HG02970 (cell line): Measurements from ENCODE around the gene ABLIM1.

Source experiments
- ATAC-seq: cut with Tn5 transposase; IDR thresholded peaks from one replicate; pipeline ENCODE4 v1.9.1; 2021; ENCODE audit warnings: mild to moderate bottlenecking, moderate library complexity, moderate number of reproducible peaks; ENCODE audit not compliant: unreplicated experiment, low FRiP score

Gene ABLIM1

DNA sequence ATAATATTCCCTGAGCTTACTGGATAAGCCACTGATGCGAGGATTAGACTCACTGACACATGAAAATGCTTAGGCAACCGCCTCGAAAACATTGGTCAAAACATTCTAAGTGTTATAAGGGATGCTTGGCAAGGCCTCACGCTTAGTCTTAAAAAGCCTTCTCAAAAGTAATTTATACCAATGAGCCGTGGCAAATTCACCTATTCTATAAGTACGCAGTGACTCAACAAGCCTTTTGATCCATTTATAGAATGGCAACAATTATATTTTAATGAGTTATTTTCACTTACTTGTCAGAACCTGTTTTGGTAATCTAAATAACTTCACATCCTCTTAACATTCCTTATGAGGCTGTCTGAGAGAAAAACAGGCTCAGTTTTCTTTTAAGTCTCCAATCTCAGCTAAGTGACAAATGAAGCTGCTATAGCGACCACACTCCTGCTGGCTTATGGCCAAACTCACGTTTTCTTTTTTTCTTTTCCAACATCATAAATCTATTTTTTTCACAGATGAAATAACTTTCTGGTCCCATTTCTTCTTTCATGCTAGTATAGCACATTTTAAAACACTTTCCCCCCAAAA lies 132.6 kb downstream of the ABLIM1 start:
- ATAC-seq: no peak

DNA sequence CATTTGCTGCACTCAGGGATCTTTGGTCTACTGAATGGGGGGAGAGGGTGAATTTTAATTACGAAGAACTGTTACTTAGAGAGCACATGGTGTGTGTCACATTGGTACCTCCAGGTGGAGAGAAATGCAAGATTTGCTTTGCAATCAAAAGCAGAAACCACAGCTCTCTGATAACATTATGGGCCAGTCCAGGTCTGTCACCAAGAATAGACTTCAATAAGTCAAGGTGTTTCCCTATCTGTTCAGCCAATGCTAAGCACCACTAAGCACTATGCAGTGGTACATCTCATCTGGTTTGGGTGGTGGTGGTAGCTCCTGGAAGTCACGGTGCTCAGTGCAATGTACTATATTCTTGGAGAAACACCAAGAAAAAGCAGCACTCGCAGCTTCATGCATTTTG lies 134.2 kb downstream of the ABLIM1 start:
- ATAC-seq: no peak

DNA sequence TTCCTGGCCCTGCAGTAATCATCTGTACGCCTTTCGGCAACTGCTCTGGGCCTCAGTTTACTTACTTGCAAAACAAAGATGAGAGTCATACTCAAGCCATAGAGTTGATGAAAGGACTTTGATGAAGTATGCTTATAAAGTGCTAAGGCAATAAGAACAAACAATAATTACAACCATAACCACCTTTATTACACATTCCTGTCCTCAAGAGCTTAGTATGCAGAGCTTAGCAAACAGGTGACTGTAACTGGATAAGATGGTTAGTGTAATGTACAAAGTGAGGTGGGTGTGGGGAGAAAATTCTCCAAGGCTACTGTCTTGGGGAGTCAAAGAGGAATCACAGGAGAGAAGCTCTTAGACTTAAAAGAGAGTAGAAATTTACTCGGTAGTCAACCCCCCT lies 136.8 kb downstream of the ABLIM1 start:
- no peak for ATAC-seq

DNA sequence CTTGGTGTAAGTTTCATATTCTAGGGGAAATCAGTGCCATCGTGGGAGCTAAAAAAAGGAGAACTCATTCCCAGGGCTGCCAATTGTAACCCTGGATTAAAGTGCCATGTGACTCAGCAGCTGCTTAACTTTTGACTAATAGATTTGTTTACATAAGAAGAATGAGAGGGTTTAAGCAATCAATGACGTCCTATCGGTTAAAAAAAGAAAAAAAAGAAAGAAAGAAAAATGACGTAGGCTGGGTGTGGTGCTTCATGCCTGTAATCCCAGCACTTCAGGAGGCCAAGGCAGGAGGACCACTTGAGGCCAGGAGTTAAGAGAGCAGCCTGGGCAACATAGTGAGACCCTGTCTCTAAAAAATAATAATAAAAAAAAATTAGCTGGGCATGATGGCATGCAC lies 137.6 kb downstream of the ABLIM1 start:
- ATAC-seq: no peak

DNA sequence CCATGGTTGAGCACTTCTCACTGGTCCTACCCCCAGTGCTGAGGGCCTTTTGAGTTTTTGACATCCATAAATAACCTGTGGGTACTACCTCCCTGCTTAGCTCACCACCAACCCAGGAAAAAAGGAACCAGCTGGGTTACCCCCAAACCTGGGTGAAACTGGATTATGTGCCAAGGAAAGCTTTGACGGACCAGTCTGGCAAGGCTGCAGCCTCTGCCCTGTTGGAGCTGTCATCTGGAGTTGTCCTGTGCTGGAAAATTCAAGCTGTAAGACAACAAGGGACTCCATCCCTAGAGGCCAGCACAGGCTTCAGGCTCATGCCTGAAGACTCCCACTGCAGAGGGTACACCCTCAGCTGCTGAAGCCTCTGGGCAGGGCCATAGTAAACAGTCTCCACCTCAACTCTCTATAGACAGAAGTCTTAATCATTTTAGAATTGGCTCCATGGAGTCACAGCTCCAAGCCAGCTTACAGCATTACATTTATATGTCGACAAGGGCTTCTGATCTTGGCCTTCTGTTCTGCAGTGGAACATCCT lies 138.2 kb downstream of the ABLIM1 start:
- ATAC-seq: no peak

DNA sequence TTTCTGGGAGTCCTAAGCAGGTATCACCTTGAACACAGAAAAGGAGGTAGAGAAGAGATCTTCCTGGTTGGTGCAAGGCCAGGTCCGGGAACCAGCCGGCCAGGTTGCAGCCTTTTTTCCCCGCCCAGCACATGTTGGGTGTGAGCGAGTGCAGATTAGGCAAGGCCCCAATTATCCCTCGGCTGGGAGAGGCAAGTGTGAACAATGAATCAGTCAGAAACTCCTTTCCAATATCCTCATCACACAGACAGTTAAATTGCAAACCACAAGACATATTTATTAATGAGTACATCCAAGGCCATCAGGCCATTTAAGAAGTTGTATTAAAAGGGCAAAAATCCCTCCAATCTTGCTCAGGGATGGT lies 138.8 kb downstream of the ABLIM1 start:
- ATAC-seq: no peak

DNA sequence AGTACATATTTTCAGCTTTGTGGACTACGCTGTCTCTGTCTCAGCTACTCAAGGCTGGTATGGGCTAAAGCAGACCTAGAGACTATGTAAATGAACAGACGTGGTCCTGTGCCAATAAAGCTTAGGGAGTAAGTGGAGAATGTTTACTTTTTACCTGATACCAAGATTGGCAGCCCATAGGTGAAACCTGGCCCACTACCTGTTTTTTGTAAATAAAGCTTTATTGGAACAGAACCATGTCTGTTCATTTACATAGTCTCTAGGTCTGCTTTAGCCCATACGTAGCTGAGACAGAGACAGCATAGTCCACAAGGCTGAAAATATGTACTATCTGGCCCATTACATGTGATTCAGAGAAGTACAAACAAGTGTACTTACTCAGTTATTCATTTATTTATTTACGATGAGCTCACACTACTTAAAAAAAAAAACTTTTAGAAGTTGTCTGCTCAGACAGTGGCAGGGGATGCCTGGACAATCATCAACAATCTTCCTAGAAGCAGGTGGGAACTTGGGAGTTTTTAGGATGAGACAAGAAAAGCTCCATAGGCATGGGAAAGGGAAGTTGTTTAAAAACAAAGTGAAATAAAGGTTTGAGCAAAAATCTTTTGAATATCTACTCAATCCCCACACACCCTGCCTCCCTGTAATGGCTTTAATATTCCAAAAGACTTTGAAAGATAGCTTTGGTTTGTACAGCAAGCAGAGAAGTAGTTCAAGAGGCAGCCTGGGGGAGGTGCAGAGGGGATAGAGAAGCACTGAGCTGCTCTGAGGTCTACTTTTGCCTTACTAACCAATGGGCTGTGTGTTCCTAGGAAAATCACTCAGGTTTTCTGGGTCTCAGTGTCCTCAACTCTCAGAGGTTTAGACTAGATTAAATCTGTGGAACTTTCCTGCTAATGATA lies 139.4 kb downstream of the ABLIM1 start:
- ATAC-seq: no peak

DNA sequence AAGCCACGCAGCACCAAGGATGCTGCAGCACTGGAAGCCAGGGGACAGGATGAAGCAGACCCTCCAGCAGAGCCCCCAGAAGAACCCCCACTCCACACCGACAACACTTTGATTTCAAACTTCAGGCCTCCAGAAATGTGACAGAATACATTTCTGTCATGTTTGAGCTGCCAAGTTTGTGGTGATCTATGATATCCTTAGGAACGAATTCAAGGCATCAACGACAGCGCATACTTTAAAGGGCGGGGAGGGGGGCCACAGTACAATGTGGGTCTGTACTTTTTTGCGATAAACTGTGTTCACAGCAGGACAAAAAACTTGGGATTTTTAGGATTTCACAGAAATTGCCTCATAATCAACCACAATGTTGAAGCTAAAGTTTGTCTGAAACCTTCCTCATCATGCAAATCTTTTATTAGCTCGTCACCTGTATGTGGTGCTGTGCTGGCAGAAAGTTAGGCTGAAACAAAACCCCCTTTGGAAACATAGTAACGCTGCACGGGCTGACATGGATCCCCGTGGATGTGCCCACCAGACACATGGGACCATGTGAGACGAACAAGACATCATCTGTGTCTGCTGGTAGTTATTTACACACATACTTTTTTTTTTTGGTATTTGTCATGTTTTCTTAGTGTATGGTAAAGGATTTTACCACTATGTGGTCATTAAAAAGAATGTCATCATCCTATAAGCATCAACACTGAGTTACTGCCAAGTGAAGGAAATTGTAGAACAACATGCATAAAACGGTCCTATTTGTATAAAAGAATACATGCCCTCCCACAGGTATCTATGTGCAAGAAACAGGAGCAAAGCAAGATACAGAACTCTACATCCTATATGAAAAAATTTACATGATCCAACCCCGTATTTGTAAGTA lies 140.5 kb downstream of the ABLIM1 start:
- no peak for ATAC-seq

DNA sequence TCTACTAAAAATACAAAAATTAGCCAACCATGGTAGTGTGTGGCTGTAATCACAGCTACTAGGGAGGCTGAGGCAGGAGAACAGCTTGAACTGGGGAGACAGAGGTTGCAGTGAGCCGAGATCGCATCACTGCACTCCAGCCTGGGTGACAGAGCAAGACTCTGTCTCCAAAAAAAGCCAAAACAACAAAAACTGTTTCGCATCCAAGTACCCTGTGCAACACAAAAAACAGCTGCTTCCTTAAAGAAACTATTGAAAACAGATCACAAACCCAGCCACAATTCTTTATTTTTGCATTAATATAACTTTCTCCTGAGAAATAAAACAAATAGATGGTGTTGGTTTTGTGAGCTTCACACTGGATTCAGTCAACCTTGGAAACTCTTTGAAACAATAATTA lies 141.7 kb downstream of the ABLIM1 start:
- ATAC-seq: no peak

DNA sequence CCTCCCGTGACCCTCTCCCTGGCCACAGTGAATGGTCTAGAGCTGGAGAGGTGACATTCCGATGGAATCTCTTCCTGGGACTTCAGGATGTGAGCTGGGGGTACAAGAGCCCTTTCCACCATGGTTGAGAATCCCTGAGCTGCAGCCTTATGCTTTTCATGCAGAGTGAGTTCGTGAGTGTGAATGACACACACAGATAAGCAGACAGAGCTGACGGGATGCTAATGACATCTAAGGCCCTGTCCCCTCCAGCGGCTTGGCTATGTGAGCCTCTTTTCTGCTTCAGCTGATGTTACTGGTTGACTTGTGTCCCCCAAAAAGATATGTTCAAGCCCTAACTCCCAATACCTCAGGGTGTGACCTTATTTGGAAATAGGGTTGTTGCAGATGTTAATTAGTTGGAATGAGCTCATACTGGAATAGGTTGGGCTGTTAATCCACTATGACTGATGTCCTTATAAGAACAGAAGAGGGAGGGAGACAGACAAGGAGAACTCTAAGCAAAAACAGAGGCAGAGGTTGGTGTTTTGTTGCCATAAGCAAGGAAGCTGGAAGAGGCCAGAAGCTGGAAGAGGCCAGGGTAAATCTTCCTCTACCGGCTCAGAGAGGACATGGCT lies 142.7 kb downstream of the ABLIM1 start:
- no peak for ATAC-seq

DNA sequence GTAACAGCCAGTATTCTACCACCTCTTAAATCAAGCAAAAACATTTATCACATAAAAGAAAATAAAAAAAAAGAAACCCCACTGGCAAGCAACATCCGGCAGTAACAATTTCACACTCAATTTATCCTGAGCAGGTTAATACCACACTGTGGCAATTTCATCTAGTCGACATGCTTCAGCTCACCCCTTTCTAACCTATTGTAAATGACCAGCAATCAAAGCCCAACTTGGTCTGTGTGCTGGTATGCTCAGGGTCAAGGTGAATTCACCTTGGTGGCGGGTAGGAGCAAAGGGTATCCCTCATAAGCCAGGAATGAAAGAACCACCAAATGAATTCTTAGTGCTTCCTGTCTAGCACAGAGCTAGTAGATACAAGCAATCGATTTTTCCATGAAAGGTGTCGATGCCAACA lies 144.7 kb downstream of the ABLIM1 start:
- no peak for ATAC-seq

DNA sequence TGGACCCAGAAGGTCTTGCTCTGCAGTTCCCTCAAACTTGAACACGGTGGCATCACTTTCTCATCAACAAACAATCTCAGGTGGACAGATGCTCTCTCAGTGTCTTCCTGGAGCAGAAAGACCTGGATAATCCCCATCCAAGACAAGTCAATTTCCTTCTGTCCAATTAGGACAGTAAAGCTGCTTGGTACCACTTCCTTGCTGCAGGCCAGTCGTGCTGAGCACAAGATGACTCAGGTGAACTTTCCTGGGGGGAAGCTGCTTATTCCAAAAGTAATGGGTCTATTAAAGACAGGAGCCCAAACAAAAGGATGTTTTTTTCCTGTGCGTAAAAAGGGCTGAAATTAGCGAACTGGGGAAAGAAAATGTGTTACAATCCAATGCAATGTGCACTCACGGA lies 146.2 kb downstream of the ABLIM1 start:
- no peak for ATAC-seq

DNA sequence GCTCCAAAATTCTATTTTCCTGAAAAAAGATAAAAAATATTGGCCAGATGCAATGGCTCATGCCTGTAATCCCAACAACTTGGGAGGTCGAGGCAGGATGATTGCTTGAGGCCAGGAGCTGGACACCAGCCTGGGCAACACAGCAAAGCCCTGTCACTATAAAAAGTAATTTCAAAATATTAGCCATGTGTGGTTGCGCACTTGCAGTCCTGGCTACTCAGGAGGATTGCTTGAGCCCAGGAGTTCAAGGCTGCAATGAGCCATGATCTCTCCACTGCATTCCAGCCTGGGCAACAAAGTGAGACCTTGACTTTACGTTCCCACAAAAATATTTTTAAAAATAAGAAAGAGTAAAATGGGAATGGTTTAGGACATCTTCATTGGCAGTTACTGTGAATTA lies 149.7 kb downstream of the ABLIM1 start:
- no peak for ATAC-seq

DNA sequence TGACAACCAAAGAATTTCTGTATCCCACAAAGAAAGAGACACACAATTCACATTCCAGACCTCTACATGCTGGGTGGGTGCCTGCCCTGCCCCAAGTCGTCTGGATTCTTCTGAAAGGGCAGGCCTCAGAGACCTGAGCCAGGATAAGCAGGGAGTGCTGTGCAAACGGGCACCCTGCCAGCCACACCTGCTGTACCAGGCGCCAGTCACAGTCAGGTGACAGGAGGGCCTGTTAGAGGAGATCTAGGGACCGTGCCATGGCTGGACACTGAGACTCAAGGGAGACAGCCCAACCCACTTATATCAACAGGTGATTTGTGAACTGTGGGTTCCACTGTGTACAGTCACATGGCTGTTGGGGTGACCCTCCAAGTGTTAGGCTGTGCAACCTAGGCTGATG lies 150.6 kb downstream of the ABLIM1 start:
- no peak for ATAC-seq

DNA sequence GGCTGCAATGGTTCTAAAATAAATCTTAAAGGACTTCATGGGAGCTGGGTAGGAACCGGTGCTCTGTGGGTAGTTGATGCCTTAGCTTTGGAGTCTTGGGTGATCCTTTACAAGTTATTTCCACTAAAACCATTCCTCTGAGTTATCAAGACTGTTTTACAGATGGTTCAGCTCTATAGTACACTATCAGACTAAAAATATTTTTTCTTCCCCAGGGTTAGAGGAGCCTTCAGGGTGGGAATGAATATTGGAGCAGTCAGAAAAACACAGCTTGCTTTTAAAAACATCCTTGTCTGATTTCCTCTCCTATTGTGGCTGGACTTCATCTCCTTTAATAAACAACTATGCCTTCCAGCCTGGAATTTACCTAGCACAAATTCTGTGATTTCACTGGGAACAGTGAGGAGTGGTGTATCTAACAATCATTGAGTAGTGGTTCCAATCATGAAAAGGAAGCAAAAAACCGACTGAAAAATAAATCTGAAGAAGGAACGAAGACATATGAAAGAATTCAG lies 151.1 kb downstream of the ABLIM1 start:
- ATAC-seq: no peak

DNA sequence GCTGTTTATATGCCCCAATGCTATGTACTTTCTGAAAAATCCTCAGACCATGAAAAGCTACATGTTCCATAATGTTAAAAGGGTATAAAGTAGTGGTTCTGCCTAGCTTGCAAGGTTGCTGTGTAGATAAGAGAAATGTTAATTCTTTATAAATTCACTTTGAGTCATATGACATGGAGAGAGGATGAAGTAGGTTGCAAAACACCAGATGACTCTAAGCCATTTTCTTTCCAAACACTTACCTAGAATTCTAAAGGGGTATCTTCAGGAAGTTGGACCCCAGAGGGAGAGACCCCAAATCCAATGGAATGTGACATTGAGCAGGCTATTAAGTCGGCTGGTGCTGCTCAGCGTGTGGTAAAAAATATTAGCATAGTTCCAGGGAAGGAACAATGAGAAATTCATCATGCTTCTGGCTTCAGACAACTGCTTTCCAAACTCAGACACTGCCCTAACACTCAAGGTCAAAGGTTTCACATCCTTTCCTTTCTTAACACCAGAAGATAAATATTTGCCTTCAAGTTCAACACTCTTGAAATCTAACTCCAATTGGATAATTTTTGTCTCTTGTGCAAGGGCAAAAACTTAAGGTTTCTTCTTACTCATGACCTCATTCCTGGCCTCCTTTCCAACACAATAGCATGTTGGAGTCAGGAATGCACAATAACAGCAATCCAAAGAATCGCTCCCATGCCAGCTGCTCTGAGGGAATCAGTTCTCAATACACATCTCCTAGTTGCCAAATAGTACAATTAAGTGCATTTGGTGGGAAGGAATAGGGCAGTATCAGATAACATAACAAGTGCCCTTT lies 153.1 kb downstream of the ABLIM1 start:
- no peak for ATAC-seq

DNA sequence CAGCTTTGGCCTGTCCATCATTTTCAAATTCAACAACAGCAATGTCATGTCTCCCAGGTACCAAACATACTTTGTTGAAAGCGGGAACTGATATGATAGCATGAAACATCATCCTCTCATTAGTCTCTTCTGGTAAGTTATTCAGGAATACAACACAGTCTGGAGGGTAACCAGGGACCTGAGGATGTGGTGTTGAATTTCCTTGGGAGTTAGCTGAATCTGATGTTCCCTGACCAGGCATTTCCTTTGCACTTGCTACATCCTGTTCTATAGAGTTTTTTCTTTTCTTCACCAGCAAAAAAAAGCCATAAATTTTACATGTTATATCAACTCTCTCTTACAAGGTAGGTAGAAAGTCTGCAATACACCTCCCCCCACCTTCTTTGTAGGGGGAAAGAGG lies 156.0 kb downstream of the ABLIM1 start:
- no peak for ATAC-seq

DNA sequence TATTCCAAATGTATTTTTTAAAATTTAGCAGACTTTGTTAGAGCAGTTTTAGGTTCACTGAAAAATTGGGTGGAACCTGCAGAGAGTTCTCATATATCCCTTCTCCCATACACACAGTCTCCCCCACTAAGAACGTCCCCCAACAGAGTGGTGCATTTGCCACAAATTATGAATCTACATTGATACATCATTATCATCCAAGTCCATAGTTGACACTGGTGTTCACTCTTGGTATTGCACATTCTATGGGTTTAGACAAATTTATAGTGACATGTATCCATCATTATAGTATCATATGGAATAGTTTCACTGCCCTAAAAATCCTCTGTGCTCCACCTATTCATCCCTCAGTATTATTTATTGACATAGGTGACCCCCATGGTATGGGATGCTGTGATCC lies 156.4 kb downstream of the ABLIM1 start:
- ATAC-seq: no peak

DNA sequence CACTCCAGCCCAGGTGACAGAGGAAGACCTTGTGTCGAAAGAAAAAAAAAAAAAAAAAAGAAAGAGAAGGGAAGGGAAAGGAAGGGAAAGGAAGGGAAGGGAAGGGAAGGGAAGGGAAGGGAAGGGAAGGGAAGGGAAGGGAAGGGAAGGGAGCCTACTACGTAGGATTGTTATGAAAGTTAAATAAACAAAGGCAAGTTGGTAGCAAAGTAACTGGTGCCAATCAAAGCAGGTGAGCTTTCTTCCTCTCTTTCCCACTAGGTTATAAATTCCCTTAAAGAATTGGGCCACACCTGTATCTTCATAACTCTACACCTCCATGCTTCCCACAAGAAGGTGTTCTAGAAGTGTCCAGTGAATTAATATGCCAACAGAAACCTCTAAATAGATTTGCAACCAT lies 157.4 kb downstream of the ABLIM1 start:
- ATAC-seq: no peak
